Breast epithelium (tissue), 3 donors: ENCODE data around the gene KIF26B.

Experiments
- CTCF ChIP-seq, 3 donors: fragments of 450-650 bp; IDR thresholded peaks; one replicate each; pipeline ENCODE4 v1.5.1; 2016 to 2017; ENCODE audit warnings: antibody characterized with exemption in 3 of 3, mild to moderate bottlenecking in 3 of 3, moderate library complexity in 3 of 3
- POLR2A ChIP-seq: fragments of 450-650 bp; IDR thresholded peaks from one replicate; pipeline ENCODE4 v1.6.1; 2016; ENCODE audit warnings: antibody characterized with exemption, mild to moderate bottlenecking, moderate library complexity
- POLR2AphosphoS5 ChIP-seq, 3 donors: sonication (generic); formaldehyde crosslinking; IDR thresholded peaks; one replicate each; pipeline ENCODE4 v1.6.1; 2017; ENCODE audit warnings: antibody characterized with exemption in 3 of 3

GRCh38 chr1:245240648-245241165, 85.9 kb downstream of the KIF26B start:
- TF ChIP-seq CTCF (IDR thresholded peaks at IDR 0.05) (no peak), POLR2AphosphoS5 (IDR thresholded peaks at IDR 0.05) (no peak), POLR2A (no peak)
